ES-I3 (cell line): ENCODE data around the gene PIEZO2.

Experiments
- H3K36me3 ChIP-seq: 2 replicates; pipeline ENCODE4 v1.6.1; 2013; ENCODE audit warnings: mild to moderate bottlenecking, low read length, control low read depth, moderate library complexity; ENCODE audit not compliant: insufficient read depth
- H3K4me1 ChIP-seq: 2 replicates; pipeline ENCODE4 v1.6.1; 2013; ENCODE audit warnings: mild to moderate bottlenecking, control low read depth, low read length; ENCODE audit not compliant: insufficient read depth
- H3K9ac ChIP-seq: 2 replicates; pipeline ENCODE4 v1.6.1; 2013; ENCODE audit warnings: low read depth, mild to moderate bottlenecking, low read length, moderate library complexity
- H3K9me3 ChIP-seq: 2 replicates; pipeline ENCODE4 v1.6.1; 2013; ENCODE audit warnings: mild to moderate bottlenecking, low read length, moderate library complexity; ENCODE audit not compliant: control insufficient read depth, insufficient read depth

The PIEZO2 gene

GRCh38 chr18:10878703-10879102 is 270.7 kb downstream of the PIEZO2 start:
- Histone ChIP-seq H3K36me3 (no peaks in the 10 kb centered on the region), H3K9ac (no peak overlapping the region), H3K4me1 (no peaks in the 10 kb centered on the region), H3K9me3 (no peaks in the 10 kb centered on the region)

GRCh38 chr18:10877987-10878386 is 271.4 kb downstream of the PIEZO2 start:
- Histone ChIP-seq H3K4me1 (no peaks in the 10 kb centered on the region), H3K36me3 (no peaks in the 10 kb centered on the region), H3K9me3 (no peaks in the 10 kb centered on the region), H3K9ac (no peak overlapping the region)

GRCh38 chr18:10875811-10876210 is 273.6 kb downstream of the PIEZO2 start:
- H3K9me3 ChIP-seq, result no peaks in the 10 kb centered on the region
- H3K36me3 ChIP-seq, result no peaks in the 10 kb centered on the region
- H3K9ac ChIP-seq, result no peak overlapping the region
- no peaks in the 10 kb centered on the region for H3K4me1 ChIP-seq

GRCh38 chr18:10872304-10872703 is 277.1 kb downstream of the PIEZO2 start:
- H3K36me3 ChIP-seq, result no peaks in the 10 kb centered on the region
- no peaks in the 10 kb centered on the region for H3K4me1 ChIP-seq
- H3K9me3 ChIP-seq, result no peaks in the 10 kb centered on the region
- H3K9ac ChIP-seq, result no peak overlapping the region

GRCh38 chr18:10864722-10865121 is 284.6 kb downstream of the PIEZO2 start:
- Histone ChIP-seq H3K9ac (no peak overlapping the region), H3K36me3 (no peaks in the 10 kb centered on the region), H3K4me1 (no peaks in the 10 kb centered on the region), H3K9me3 (no peaks in the 10 kb centered on the region)

- Histone ChIP-seq H3K9ac (no peak overlapping the region), H3K9me3 (no peaks in the 10 kb centered on the region), H3K36me3 (no peaks in the 10 kb centered on the region), H3K4me1 (no peaks in the 10 kb centered on the region)
These were observed 286.3 kb downstream of the PIEZO2 start for GRCh38 chr18:10863026-10863425.

GRCh38 chr18:10860928-10861327 is 288.4 kb downstream of the PIEZO2 start:
- no peaks in the 10 kb centered on the region for H3K36me3 ChIP-seq
- H3K4me1 ChIP-seq, result no peaks in the 10 kb centered on the region
- no peak overlapping the region for H3K9ac ChIP-seq
- H3K9me3 ChIP-seq, result no peaks in the 10 kb centered on the region

- H3K9ac ChIP-seq, result no peak overlapping the region
- no peaks in the 10 kb centered on the region for H3K9me3 ChIP-seq
- H3K4me1 ChIP-seq, result no peaks in the 10 kb centered on the region
- no peaks in the 10 kb centered on the region for H3K36me3 ChIP-seq
These were observed 289.0 kb downstream of the PIEZO2 start for GRCh38 chr18:10860382-10860781.

GRCh38 chr18:10858477-10858876 is 290.9 kb downstream of the PIEZO2 start:
- Histone ChIP-seq H3K36me3 (no peaks in the 10 kb centered on the region), H3K9ac (no peak overlapping the region), H3K4me1 (no peaks in the 10 kb centered on the region), H3K9me3 (no peaks in the 10 kb centered on the region)

GRCh38 chr18:10856132-10856531 is 293.2 kb downstream of the PIEZO2 start:
- no peak overlapping the region for H3K9ac ChIP-seq

GRCh38 chr18:10852385-10853303 is 296.7 kb downstream of the PIEZO2 start:
- no peaks in the 10 kb centered on the region for H3K9me3 ChIP-seq
- H3K9ac ChIP-seq, result no peak overlapping the region
- H3K36me3 ChIP-seq, result no peaks in the 10 kb centered on the region
- peaks cover 5% of the 10 kb centered on the region; the same call in 1 of the 2 replicates for H3K4me1 ChIP-seq

More at GRCh38 chr18:10856132-10856531, 293.2 kb downstream of the PIEZO2 start:
- Histone ChIP-seq H3K36me3 (no peaks in the 10 kb centered on the region), H3K9me3 (no peaks in the 10 kb centered on the region), H3K4me1 (no peaks in the 10 kb centered on the region)

GRCh38 chr18:10851824-10852319 is 297.5 kb downstream of the PIEZO2 start:
- no peak overlapping the region for H3K9ac ChIP-seq

GRCh38 chr18:10850840-10851239 is 298.5 kb downstream of the PIEZO2 start:
- H3K9ac ChIP-seq, result no peak overlapping the region
- no peaks in the 10 kb centered on the region for H3K36me3 ChIP-seq
- no peaks in the 10 kb centered on the region for H3K9me3 ChIP-seq
- H3K4me1 ChIP-seq, result peaks cover 7% of the 10 kb centered on the region; the same call in 1 of the 2 replicates

More at GRCh38 chr18:10851824-10852319, 297.5 kb downstream of the PIEZO2 start:
- Histone ChIP-seq H3K36me3 (no peaks in the 10 kb centered on the region), H3K9me3 (no peaks in the 10 kb centered on the region), H3K4me1 (peaks cover 7% of the 10 kb centered on the region; the same call in 1 of the 2 replicates)

GRCh38 chr18:10850216-10850615 is 299.2 kb downstream of the PIEZO2 start:
- H3K4me1 ChIP-seq, result peaks cover 7% of the 10 kb centered on the region; the same call in 1 of the 2 replicates
- no peak overlapping the region for H3K9ac ChIP-seq
- H3K9me3 ChIP-seq, result no peaks in the 10 kb centered on the region
- no peaks in the 10 kb centered on the region for H3K36me3 ChIP-seq

- no peaks in the 10 kb centered on the region for H3K36me3 ChIP-seq
These were observed 301.5 kb downstream of the PIEZO2 start for GRCh38 chr18:10847907-10848306.

More at GRCh38 chr18:10847907-10848306, 301.5 kb downstream of the PIEZO2 start:
- H3K4me1 ChIP-seq, result peaks cover 7% of the 10 kb centered on the region; the same call in 1 of the 2 replicates
- no peaks in the 10 kb centered on the region for H3K9me3 ChIP-seq
- no peak overlapping the region for H3K9ac ChIP-seq
